GM12892 (cell line): ENCODE data around the gene PNMA6F.

Experiments used
- POLR2A ChIP-seq: IDR thresholded peaks from 2 replicates; pipeline ENCODE4 v1.6.1; 2011; ENCODE audit warnings: low read depth, low read length, control low read depth
- TAF1 ChIP-seq: IDR thresholded peaks from 2 replicates; pipeline ENCODE4 v1.6.1; 2011; ENCODE audit warnings: low read depth, mild to moderate bottlenecking, control low read depth, low read length, borderline replicate concordance

DNA sequence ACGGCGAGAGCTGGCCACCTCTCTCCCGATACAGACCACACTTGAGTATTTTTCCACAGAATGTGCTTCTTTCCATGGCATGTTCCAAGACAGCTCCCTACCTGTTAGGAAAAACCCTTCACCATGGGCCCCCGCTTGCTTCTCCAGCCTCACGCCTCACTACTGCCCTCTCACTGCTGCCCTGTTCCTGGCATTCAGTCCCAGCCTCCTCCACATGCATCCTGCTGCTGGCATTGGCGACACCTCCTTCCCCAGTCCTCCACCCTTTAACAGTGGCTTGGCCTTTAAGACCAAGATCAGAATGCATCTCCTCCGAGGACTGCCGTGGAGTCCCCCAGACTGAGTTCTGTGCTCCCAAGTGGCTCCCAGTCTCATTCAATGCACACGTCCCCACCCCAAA, 10.7 kb downstream of the PNMA6F start:
- no peak for TF ChIP-seq POLR2A
- no peak for TF ChIP-seq TAF1
